GM12878 (cell line): ENCODE measurements around the gene TMPRSS3. TPM values are rescaled to one million over a fixed set of nuclear protein-coding genes. Genes with fewer than 3 reads are reported as not detected.

Experiments used
- ATF7 ChIP-seq: fragments of 450-650 bp; IDR thresholded peaks from 2 replicates; pipeline ENCODE4 v1.6.1; 2016; ENCODE audit warnings: low read depth, mild to moderate bottlenecking
- CREB1 ChIP-seq: IDR thresholded peaks from 2 replicates; pipeline ENCODE4 v1.6.1; 2012; ENCODE audit warnings: low read depth, mild to moderate bottlenecking, inconsistent platforms
- EED ChIP-seq: sonication (generic); IDR thresholded peaks from 2 replicates; pipeline ENCODE4 v1.6.1; 2016; ENCODE audit warnings: antibody characterized with exemption, low read depth
- ESRRA ChIP-seq: IDR thresholded peaks from 2 replicates; pipeline ENCODE4 v1.6.1; 2012; ENCODE audit warnings: mild to moderate bottlenecking, low read length, improper control_type of control experiment
- JUNB ChIP-seq: IDR thresholded peaks from 2 replicates; pipeline ENCODE4 v1.6.1; 2016; ENCODE audit warnings: antibody characterized with exemption, mild to moderate bottlenecking
- NFIC ChIP-seq: IDR thresholded peaks from 2 replicates; pipeline ENCODE4 v1.6.1; 2012; ENCODE audit warnings: low read depth, mild to moderate bottlenecking, inconsistent platforms, low read length, moderate library complexity
- NR2F1 ChIP-seq: fragments of 450-650 bp; conservative IDR thresholded peaks from 2 replicates; pipeline ENCODE4 v1.6.1; 2017; ENCODE audit warnings: mild to moderate bottlenecking
- POLR2AphosphoS2 ChIP-seq: IDR thresholded peaks from 2 replicates; pipeline ENCODE4 v1.6.1; 2011; ENCODE audit warnings: low read depth, mild to moderate bottlenecking, low read length, improper control_type of control experiment, moderate library complexity
- RCOR1 ChIP-seq: conservative IDR thresholded peaks from 2 replicates; pipeline ENCODE4 v1.6.1; 2012; ENCODE audit warnings: low read depth, low read length, improper control_type of control experiment
- RFX5 ChIP-seq: IDR thresholded peaks from 2 replicates; pipeline ENCODE4 v1.6.1; 2011; ENCODE audit warnings: low read depth, low read length, improper control_type of control experiment
- TCF7 ChIP-seq: IDR thresholded peaks from 2 replicates; pipeline ENCODE4 v1.6.1; 2014; ENCODE audit warnings: antibody characterized with exemption, borderline replicate concordance
- YY1 ChIP-seq: IDR thresholded peaks from 2 replicates; pipeline ENCODE4 v1.6.1; 2011; ENCODE audit warnings: low read depth, mild to moderate bottlenecking, low read length
- polyA plus RNA-seq, 11 experiments: library from polyadenylated mRNA; depleted of rRNA in 4 of 11; unstranded in 6 of 11; stranded (reverse) in 5 of 11; fragments of >200 nt; fragmentation: Nextera tagmentation in 4 of 11; fragmentation: Illumina TruSeq in 1 of 11; extraction: Ambion mirVana in 4 of 11; extraction: Trizol in 1 of 11; gene quantifications; 1 replicate in 1 of 11; 2 replicates in 10 of 11; pipeline versions ENCODE4 v1.2.1 to v1.2.3, GENCODE V29; 2011 to 2016; ENCODE audit warnings: inconsistent platforms in 2 of 11, missing spikeins in 2 of 11, low read depth in 1 of 11
- total RNA-seq, 4 experiments: library from RNA; depleted of rRNA in 3 of 4; stranded (reverse); fragments of >200 nt in 3 of 4; fragmentation: Illumina TruSeq in 1 of 4; extraction: Trizol in 1 of 4; gene quantifications; 2 replicates each; pipeline versions ENCODE4 v1.2.1 to v1.2.3, GENCODE V29; 2013 to 2021
- TF ChIP-seq, protein P1 (sequence below): IDR thresholded peaks from 2 replicates; pipeline ENCODE4 v1.6.1; 2011; ENCODE audit warnings: borderline replicate concordance, low read depth, mild to moderate bottlenecking, moderate library complexity, low read length; ENCODE audit not compliant: insufficient read depth, poor library complexity, severe bottlenecking
- TF ChIP-seq, protein P2 (sequence below): IDR thresholded peaks from 2 replicates; pipeline ENCODE4 v1.6.1; 2011; ENCODE audit warnings: borderline replicate concordance, low read depth, mild to moderate bottlenecking, moderate library complexity, mixed read lengths, low read length; ENCODE audit not compliant: insufficient read depth; ENCODE audit errors: extremely low read length
- TF ChIP-seq, protein P3 (sequence below): fragments of 450-650 bp; IDR thresholded peaks from 2 replicates; pipeline ENCODE4 v1.6.1; 2017; ENCODE audit warnings: mild to moderate bottlenecking
- TF ChIP-seq, protein P4 (sequence below): IDR thresholded peaks from 2 replicates; pipeline ENCODE4 v1.6.1; 2012; ENCODE audit warnings: low read depth, low read length, improper control_type of control experiment
- TF ChIP-seq, protein P5 (sequence below): fragments of 450-650 bp; formaldehyde crosslinking; IDR thresholded peaks from 2 replicates; pipeline ENCODE4 v1.5.0; 2022; ENCODE audit warnings: mild to moderate bottlenecking, missing genetic modification characterization
- TF ChIP-seq, protein P6 (sequence below): fragments of 450-650 bp; IDR thresholded peaks from 2 replicates; pipeline ENCODE4 v1.6.1; 2017; ENCODE audit warnings: mild to moderate bottlenecking, low read depth, inconsistent platforms; ENCODE audit not compliant: poor library complexity, severe bottlenecking

TMPRSS3 gene
- total and polyA plus RNA-seq, 10 of the 15 experiments (the other 5 are each of a cell fraction or from before 2014, with no cell fraction given), result 0.51 to 1.5 (median 0.82) TPM; not detected in 1

DNA sequence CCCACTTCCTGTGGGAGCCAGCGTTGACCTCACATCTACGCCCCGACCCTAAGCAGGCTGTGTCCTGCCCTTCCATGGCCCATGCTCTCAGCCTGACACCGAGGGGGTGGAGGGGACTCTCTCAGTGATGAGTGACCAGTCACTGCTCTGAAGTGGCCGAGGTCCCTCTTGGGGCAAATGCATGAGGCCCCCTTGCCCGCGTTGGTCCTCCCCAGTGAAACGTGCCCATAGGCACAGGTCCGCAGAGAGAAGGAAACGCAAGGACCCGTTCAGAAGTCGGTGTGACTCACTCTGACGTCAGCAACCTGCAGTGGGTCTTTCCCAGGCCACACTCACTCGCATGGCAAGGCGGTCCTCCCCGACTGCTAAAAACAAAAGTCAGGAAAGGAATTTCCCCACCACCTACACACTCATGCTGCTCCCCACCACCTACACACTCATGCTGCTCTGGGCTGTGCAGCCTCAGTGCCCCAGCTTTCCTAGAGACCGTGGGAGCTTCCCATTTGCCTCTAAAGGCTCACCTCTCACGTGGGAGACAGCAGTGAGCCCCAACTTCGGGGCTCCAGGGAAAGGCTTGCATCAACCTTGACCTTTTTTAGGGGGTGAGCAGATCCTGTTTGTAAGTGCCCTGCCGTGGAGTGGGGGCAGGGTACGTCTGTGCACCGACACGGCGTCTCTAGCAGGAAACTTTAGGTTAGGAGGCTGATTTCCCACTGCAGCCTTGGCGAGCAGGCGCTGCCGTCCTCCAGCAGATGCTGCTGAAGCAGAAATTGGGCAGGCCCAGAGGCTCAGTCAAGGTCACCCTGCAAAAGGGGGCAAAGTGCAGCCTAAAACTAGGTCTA, 19.3 kb upstream of the TMPRSS3 start (continued):
- TF ChIP-seq RCOR1 (0 out of 2 replicates have a peak, but pooled peaks have one; percentile 19), TCF7 (no peak), YY1 (peak; percentile 29; the same call in 1 of the 2 replicates), NR2F1 (peak; percentile 76), POLR2AphosphoS2 (no peak), NFIC (no peak), ATF7 (peak; percentile 98), RFX5 (peak; percentile 61; the same call in 1 of the 2 replicates), JUNB (peak; percentile 88), CREB1 (no peak), ESRRA (peak; percentile 91), EED (peak; percentile 97)
- TF ChIP-seq, protein P1, sequence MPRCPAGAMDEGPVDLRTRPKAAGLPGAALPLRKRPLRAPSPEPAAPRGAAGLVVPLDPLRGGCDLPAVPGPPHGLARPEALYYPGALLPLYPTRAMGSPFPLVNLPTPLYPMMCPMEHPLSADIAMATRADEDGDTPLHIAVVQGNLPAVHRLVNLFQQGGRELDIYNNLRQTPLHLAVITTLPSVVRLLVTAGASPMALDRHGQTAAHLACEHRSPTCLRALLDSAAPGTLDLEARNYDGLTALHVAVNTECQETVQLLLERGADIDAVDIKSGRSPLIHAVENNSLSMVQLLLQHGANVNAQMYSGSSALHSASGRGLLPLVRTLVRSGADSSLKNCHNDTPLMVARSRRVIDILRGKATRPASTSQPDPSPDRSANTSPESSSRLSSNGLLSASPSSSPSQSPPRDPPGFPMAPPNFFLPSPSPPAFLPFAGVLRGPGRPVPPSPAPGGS, result peak; percentile 99
- TF ChIP-seq, protein P2, sequence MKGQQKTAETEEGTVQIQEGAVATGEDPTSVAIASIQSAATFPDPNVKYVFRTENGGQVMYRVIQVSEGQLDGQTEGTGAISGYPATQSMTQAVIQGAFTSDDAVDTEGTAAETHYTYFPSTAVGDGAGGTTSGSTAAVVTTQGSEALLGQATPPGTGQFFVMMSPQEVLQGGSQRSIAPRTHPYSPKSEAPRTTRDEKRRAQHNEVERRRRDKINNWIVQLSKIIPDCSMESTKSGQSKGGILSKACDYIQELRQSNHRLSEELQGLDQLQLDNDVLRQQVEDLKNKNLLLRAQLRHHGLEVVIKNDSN, result no peak
- TF ChIP-seq, protein P3, sequence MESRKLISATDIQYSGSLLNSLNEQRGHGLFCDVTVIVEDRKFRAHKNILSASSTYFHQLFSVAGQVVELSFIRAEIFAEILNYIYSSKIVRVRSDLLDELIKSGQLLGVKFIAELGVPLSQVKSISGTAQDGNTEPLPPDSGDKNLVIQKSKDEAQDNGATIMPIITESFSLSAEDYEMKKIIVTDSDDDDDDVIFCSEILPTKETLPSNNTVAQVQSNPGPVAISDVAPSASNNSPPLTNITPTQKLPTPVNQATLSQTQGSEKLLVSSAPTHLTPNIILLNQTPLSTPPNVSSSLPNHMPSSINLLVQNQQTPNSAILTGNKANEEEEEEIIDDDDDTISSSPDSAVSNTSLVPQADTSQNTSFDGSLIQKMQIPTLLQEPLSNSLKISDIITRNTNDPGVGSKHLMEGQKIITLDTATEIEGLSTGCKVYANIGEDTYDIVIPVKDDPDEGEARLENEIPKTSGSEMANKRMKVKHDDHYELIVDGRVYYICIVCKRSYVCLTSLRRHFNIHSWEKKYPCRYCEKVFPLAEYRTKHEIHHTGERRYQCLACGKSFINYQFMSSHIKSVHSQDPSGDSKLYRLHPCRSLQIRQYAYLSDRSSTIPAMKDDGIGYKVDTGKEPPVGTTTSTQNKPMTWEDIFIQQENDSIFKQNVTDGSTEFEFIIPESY, result 0 out of 2 replicates have a peak, but pooled peaks have one; percentile 15
- TF ChIP-seq, protein P4, sequence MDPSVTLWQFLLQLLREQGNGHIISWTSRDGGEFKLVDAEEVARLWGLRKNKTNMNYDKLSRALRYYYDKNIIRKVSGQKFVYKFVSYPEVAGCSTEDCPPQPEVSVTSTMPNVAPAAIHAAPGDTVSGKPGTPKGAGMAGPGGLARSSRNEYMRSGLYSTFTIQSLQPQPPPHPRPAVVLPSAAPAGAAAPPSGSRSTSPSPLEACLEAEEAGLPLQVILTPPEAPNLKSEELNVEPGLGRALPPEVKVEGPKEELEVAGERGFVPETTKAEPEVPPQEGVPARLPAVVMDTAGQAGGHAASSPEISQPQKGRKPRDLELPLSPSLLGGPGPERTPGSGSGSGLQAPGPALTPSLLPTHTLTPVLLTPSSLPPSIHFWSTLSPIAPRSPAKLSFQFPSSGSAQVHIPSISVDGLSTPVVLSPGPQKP, result no peak
- TF ChIP-seq, protein P5, sequence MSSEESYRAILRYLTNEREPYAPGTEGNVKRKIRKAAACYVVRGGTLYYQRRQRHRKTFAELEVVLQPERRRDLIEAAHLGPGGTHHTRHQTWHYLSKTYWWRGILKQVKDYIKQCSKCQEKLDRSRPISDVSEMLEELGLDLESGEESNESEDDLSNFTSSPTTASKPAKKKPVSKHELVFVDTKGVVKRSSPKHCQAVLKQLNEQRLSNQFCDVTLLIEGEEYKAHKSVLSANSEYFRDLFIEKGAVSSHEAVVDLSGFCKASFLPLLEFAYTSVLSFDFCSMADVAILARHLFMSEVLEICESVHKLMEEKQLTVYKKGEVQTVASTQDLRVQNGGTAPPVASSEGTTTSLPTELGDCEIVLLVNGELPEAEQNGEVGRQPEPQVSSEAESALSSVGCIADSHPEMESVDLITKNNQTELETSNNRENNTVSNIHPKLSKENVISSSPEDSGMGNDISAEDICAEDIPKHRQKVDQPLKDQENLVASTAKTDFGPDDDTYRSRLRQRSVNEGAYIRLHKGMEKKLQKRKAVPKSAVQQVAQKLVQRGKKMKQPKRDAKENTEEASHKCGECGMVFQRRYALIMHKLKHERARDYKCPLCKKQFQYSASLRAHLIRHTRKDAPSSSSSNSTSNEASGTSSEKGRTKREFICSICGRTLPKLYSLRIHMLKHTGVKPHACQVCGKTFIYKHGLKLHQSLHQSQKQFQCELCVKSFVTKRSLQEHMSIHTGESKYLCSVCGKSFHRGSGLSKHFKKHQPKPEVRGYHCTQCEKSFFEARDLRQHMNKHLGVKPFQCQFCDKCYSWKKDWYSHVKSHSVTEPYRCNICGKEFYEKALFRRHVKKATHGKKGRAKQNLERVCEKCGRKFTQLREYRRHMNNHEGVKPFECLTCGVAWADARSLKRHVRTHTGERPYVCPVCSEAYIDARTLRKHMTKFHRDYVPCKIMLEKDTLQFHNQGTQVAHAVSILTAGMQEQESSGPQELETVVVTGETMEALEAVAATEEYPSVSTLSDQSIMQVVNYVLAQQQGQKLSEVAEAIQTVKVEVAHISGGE (CRISPR knock-in tag), result no peak
- TF ChIP-seq, protein P6, sequence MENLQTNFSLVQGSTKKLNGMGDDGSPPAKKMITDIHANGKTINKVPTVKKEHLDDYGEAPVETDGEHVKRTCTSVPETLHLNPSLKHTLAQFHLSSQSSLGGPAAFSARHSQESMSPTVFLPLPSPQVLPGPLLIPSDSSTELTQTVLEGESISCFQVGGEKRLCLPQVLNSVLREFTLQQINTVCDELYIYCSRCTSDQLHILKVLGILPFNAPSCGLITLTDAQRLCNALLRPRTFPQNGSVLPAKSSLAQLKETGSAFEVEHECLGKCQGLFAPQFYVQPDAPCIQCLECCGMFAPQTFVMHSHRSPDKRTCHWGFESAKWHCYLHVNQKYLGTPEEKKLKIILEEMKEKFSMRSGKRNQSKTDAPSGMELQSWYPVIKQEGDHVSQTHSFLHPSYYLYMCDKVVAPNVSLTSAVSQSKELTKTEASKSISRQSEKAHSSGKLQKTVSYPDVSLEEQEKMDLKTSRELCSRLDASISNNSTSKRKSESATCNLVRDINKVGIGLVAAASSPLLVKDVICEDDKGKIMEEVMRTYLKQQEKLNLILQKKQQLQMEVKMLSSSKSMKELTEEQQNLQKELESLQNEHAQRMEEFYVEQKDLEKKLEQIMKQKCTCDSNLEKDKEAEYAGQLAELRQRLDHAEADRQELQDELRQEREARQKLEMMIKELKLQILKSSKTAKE, result peak; percentile 84
